DLD1 (cell line): ENCODE results near the gene TSEN54.
"Not testable (repeated sequence)": the region's sequence is repeated elsewhere in the genome, so short reads cannot be mapped to it uniquely, and the experiment has no call there.

Experiments
- in situ Hi-C: cut with HindIII; loops from 2 replicates; pipeline ENCODE4 v1.10.0; 2017; ENCODE audit warnings: low sequenced_read_pairs

TSEN54 gene

GRCh38 chr17:75516255-75516618 is at the start of gene TSEN54:
TSEN54 (plus strand) TSS chr17:75516528; CDS start chr17:75516561, 33 bp downstream.
- in situ Hi-C loops = no loop called here

DNA sequence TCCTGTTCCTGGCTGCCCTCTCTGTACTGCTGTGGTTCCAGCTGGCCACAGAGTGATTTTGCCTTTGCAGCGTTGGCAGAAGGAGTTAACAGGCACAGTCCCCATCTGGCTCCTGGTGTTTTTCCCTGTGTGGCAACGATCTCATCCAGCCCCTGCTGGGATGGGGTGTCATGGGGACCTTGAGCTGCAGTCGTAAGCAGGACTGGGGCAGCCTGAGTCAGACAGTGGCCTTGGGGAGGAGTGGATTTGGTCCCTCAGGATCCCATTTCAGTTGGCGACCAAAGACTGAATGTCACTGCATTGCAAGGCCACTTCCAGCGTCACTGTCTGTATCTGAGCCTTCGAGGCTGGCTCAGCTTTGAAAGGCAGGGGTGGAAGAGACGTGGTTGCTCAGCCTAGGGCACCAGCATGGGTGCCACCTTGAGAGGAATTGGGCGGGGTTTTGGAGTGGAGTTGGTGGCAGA is 48.0 kb upstream of the TSEN54 start:
- in situ Hi-C loops = no loop called here

DNA sequence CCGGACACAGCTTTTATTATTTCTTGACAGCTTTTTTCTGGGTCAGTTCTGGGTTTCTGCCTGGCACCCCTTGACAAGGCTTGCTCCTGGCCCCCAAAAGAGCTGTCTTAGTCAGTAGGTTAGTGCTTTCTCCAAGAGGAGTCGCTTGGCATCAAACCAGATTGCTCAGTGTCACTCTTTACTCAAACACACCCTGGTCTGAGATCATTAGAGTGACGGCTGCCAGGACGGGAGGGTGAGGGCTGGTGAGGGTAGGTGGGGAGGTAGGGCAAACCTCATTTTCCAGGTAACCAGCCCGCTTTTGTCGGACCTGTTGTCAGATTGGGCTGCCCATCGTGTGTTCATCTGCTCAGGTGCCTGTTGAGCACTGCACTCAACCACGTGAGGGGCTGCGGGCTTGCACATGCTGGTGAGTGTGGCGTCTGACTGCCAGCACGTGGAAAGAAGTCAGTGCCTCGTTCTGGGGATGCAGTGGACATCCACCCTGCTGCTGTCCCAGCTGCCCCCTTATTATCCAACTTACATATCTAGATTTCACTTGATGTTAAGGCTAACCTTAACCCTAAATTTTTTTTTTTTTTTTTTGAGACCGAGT is 47.5 kb upstream of the TSEN54 start:
- in situ Hi-C loops = no loop called here

DNA sequence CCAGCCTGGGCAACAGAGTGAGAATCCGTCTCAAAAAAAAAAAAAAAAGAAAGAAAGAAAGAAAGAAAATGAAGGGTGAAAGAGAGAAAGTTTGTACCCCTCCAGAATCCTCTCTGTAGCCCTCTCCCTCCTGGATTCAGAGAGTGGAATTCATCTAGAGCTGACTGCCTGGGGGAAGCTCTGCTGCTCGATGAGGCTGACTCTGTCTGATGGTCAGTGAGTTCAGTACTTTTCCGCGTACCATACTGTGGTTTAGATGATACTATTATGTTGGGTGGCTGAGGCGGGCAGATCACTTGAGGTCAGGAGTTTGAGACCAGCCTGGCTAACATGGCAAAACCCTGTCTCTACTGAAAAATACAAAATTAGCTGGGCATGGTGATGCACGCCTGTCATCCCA is 45.1 kb upstream of the TSEN54 start:
- in situ Hi-C loops = no loop called here

GRCh38 chr17:75472119-75472518 is 44.2 kb upstream of the TSEN54 start:
- in situ Hi-C loops = no loop called here

DNA sequence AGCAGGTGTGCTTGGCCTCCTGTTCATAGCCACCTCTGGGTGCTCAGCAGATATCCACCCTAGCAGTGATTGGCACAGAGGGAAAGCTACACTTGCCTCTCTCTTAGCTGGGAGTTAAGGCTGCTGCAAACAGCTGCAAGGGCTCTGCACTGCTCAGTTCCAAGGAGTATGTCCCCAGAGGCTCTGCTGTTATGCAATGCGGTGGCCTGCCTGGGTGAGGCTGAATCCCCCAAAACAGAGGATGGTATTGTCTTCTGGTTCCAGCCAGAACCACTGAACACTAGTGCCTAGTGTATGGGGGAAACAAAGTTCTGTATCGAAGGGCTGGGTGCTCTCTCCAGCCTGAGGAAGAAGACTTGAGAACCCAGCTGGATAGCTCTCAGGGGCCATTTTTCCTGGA is 43.1 kb upstream of the TSEN54 start:
- in situ Hi-C loops = no loop called here

GRCh38 chr17:75474736-75475135 is 41.6 kb upstream of the TSEN54 start:
- in situ Hi-C loops = no loop called here

DNA sequence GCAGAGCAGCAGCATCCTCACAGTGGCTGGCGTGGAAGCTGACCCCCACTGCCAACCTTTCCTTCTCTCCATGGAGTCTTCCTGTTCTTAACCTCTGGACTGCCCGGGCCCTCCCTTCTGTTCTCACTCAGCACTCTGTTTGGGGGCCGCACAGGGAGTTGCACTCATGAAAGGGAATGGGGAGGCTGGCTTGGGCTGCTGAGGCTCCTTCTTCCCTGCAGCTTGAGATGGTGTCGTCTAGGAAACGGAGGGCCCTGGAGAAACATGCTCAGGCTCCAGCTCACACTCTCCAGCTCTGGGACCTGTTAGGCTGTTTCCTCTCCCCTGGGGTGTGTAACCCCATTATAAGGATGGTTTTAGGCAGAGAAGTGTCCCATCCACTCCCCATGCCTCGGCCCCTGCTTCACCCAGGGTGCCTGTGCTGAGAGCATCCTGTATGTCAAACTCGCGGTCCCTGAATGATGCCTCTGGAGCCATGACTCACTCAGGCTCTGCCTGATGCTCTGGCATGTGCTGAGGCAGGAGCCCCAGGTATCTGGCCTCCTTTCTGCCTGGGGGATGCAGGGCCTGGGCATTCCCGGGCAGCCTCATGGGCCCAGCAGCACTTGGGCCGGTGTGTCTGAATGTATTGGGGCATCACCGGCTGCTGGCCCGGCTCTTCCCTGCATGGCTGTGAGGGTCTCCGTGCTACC is 41.0 kb upstream of the TSEN54 start:
- in situ Hi-C loops = no loop called here

DNA sequence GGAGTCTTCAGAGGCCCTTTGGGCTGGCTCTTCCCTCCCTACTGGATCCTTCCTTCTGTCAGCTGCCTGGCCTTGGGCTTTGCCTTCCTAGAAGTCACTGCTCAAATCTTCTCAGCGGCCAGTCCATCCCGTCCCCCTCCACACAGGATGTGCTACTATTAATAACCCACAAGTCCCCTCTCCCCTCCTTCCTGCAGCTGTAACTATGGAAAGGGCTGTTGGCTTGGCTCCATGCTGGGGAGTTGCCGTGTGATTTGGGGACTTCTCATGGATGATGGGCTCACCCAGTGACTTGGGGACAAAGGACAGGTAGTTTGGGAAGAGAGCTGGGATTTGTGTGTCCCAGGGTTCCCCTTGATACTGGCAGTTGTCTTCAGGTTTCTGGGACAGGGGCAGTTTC is 40.5 kb upstream of the TSEN54 start:
- in situ Hi-C loops = no loop called here

- in situ Hi-C loops = no loop called here
These were observed 40.1 kb upstream of the TSEN54 start for GRCh38 chr17:75476271-75476671.

DNA sequence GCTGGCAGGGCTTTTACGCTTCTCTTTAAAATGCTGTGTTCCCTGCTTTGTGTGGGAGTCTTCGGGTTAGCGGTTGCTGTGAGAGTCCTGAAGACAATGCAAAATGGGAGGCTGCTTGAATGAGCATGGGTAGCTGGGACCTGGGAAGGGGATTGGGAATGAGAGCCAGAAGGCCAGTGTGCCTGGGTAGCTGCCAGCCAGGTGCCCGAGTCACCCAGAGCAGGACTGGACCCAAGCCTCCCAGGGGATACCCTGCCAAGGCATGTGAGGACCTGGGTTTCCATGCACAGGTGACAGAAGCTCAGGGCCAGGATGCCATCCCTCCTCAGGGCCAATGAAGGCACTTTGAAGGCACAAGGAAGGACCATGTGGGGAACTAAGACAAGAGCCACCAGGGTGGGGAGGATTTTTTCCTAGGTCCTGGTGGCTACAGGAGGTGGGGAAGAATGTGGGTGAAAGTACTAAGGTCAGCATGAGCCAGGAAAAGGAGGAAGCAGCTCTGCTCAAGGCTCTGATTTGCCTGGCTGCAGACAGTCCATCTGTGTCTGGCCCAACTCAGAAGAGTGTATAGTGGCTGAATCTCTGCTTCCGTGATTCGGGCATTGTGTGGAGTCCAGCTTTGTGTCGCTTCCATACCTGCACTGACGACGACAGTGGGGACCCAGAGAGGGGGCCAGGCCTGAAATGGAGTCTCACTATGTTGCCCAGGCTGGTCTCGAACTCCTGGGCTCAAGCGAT is 39.4 kb upstream of the TSEN54 start:
- in situ Hi-C loops = no loop called here

- in situ Hi-C loops = not testable (repeated sequence)
These were observed 38.9 kb upstream of the TSEN54 start for GRCh38 chr17:75477490-75477862.

DNA sequence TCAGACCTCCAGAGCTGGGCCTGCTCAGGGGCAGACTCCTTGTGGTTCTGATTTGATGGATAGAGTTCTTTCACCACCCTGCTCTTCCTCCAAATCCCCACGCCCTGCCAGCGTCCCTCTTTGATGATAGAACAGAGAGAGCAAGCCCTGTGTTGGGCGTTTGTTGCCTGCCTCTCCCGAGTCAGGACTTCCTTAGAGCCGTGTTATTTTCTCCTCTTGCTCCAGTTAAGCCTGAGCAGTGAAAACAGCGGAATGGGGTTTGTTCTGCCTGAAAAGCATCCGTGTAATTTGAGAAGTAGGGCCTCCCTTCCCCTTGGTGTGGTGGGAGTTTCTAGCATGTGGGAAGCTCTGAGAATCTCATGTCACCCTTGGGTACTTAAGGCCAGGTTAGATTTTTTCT is 37.8 kb upstream of the TSEN54 start:
- in situ Hi-C loops = no loop called here

DNA sequence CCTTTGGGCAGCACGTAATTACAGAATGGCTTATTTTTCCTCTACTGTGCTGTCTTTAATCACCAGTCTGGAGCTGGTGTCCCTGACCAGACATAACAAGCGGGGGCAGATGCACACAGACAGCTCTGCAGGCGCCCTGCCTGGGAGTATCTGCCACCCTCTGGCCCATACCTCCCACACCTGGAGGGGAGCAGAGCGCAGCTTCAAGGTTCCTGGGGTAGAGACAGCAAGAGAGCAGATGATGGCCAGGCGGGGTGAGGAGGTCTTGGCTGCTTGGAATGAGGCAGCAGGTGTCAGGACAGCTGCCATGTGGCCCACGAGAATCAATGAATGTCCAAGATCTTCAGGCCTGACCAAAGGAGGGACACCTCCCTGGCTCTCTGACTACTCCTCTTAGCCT is 36.0 kb upstream of the TSEN54 start:
- in situ Hi-C loops = no loop called here

- in situ Hi-C loops = no loop called here
These were observed 34.9 kb upstream of the TSEN54 start for GRCh38 chr17:75481194-75482068.

DNA sequence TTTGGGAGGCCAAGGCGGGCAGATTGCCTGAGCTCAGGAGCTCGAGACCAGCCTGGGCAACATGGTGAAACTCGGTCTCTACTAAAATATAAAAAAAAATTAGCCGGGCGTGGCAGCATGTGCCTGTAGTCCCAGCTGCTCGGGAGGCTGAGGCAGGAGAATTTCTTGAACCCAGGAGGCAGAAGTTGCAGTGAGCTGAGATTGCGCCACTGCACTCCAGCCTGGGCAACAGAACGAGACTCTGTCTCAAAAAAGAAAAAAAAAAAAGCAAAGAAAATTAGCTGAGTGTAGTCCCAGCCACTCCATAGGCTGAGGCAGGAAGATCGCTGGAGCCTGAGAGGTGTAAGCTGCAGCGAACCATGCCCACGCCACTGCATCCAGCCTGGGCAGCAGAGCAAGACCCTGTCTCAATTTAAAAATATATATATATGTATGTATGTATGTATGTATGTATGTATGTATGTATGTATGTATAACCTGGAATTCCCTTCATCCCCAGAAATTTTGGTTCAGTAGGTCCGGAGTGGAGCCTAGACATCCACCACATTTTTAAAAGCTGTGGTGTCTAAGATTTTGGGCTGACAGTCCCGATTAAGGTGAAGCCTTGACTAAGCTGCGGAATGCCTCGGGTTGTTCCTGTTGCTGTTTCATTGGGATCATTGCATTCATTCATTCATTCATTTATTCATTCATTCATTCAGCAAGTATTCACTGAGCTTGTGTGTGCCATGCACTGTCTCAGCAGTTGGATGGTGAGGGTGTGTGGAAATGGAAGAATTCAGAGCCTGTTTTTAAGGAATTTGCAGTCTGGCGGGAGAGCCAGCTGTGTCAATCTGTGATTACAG is 34.0 kb upstream of the TSEN54 start:
- in situ Hi-C loops = no loop called here

- in situ Hi-C loops = no loop called here
These were observed 30.6 kb upstream of the TSEN54 start for GRCh38 chr17:75485688-75486087.

DNA sequence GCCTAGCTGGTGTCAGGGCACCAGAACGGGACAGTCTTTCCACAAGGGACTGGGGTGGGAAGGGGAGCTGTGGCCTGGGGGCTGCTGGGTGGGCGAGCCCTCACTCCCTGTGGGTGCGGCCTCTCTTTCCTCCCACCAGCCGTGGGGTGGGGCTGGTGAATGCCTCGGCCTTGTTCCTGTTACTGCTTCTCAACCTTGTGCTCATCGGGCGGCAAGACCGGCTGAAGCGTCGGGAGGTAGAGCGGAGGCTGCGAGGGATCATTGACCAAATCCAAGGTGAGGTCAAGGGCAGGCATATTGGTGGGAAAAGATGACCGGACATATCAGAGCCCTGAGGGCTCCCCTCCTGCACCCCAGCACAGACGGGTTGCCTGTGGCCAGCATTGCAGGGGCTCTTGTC is 30.2 kb upstream of the TSEN54 start:
- in situ Hi-C loops = no loop called here

- in situ Hi-C loops = no loop called here
These were observed 29.4 kb upstream of the TSEN54 start for GRCh38 chr17:75486951-75487350.

DNA sequence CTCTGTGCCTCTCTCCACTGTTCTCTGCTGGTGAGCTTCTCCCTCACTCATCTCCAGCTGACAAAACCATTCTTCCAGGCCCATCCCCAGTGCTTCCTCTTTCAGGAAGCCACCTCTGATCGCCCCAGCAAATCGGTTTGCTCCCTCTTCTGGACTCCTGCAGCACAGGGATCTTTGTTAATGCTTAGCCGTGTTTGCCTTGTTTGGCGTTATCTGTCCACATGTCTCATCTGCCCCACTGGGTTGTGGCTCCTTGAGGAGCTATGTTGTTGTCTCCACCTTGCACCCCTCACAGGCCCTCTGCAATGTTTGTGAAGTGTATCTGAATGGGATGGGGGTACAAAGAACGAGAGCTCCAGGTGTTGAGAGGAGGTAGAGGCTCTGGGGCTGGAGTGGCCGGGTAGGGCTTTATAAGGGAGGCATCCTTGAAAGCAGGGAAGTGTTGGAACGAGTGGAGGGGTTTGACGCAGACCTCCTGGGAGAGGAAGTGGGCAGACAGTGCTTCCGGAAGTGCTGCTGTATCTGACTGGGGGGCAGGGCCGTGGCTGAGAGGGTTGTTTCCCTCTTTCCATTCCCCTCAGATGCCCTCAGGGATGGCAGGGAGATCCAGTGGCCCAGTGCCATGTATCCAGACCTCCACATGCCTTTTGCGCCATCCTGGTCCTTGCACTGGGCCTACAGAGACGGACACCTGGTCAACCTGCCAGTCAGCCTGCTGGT is 28.8 kb upstream of the TSEN54 start:
- in situ Hi-C loops = no loop called here
